ENCODE data around the gene MLLT3. TPM values are rescaled to one million over a fixed set of nuclear protein-coding genes. Genes with fewer than 3 reads are reported as not detected.

The MLLT3 gene
- total and polyA plus RNA-seq, 2 donors (not counting 3 experiments of a cell fraction or from before 2014, with no cell fraction given), result 6.1 to 10.0 TPM

DNA sequence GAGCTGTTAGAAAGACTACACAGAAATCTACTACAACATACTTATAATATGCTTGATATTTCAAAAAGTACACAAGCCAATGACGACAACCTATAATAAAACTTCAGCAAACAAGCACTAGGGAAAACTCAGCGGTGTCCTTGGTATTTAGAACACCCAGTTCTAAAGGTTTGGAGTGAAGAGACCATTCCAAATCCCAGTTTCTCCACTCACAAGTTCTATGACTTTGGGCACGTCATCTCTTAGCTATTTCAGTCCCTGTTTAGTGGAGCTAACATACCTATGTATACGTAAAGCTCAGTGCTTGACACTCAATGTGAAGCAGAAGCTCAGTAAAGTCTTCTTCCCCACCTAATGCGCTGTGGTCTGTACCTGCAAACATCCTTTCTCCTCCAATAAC, 52.8 kb downstream of the MLLT3 start:
- no peaks in the 10 kb centered on the region for H3K9me1 ChIP-seq (replicated peaks; ENCODE audit: control insufficient read depth, extremely low read depth, insufficient read depth, low read length)
- CTCF ChIA-PET, result no interaction called here
- no peak overlapping the region for H3K27ac ChIP-seq (ENCODE audit: insufficient read depth, low read depth, low read length)
- H3K4me3 ChIP-seq (replicated peaks in 1 of 3; ENCODE audit: insufficient read depth in 1 of 3, low read depth in 1 of 3, low read length in 3 of 3), result no peak overlapping the region
- no peak overlapping the region for H3K9ac ChIP-seq (replicated peaks; ENCODE audit: extremely low read depth, insufficient read depth, low read length)
- H3K4me2 ChIP-seq (ENCODE audit: insufficient read depth, low read length), result no peak overlapping the region
- H3K36me3 ChIP-seq (ENCODE audit: control insufficient read depth in 2 of 2, extremely low read depth in 1 of 2, insufficient read depth in 2 of 2, low read length in 2 of 2), result no peaks in the 10 kb centered on the region
- H3K79me2 ChIP-seq (ENCODE audit: control insufficient read depth, insufficient read depth, low read length), result no peaks in the 10 kb centered on the region
- dilution Hi-C loops (cut with MboI; ENCODE audit: extremely low pct_ligation_motif_present, low sequenced_read_pairs) (no loop called here), intact Hi-C loops (cut with micrococcal nuclease) (no loop called here)
- no TSS peak for BruUV-seq (replicated peaks)
- POLR2A ChIA-PET, result interaction anchor here (0.6 kb wide), 1 partner anchor 52 kb away, joined by 3 read pairs; no protein-coding TSS in a partner anchor
- no peaks in the 10 kb centered on the region for H4K20me1 ChIP-seq (replicated peaks; ENCODE audit: control insufficient read depth, extremely low read depth, insufficient read depth, low read length)
- FAIRE-seq (no peak), DNase-seq (ENCODE audit: low read depth, low spot score) (no peak)
- H3K27me3 ChIP-seq (ENCODE audit: control insufficient read depth in 2 of 2, insufficient read depth in 2 of 2, low read length in 2 of 2), result no peaks in the 10 kb centered on the region
- H2AFZ ChIP-seq (ENCODE audit: low read depth, low read length), result no peak overlapping the region
- H3K4me1 ChIP-seq (ENCODE audit: control insufficient read depth, extremely low read depth, insufficient read depth, low read length), result no peaks in the 10 kb centered on the region
- H3K9me3 ChIP-seq (replicated peaks; ENCODE audit: control insufficient read depth, insufficient read depth, low read length), result no peaks in the 10 kb centered on the region
- TF ChIP-seq EZH2 (IDR thresholded peaks at IDR 0.05; ENCODE audit: borderline replicate concordance, low read depth, low read length, severe bottlenecking), result no peak

DNA sequence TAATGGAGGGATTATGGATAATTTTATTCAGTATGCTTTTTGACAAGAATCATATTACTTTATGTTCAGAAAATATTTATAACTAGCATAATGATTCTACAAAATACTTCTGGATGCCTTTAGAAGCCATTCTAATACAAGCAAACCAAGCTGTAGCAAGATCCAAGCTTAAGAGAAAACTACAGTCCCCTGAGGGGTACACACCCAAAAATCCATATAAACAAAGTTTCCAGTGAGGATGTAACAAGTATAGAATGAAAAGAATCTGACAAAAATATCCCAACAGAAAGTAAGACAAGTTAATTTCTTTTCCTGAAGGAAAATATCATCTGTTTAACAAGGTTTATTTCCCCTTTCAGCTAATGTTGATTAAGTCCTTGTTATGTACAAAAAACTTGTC, 53.9 kb downstream of the MLLT3 start:
- no peak overlapping the region for H3K4me3 ChIP-seq (replicated peaks in 1 of 3; ENCODE audit: insufficient read depth in 1 of 3, low read depth in 1 of 3, low read length in 3 of 3)
- no peak for TF ChIP-seq MYC (IDR thresholded peaks at IDR 0.05; ENCODE audit: low read depth, low read length)
- no peak for TF ChIP-seq EZH2 (IDR thresholded peaks at IDR 0.05; ENCODE audit: borderline replicate concordance, low read depth, low read length, severe bottlenecking)
- no peak for TF ChIP-seq POLR2AphosphoS5 (IDR thresholded peaks at IDR 0.05; ENCODE audit: insufficient read depth, low read depth, low read length)
- TF ChIP-seq, protein P1, sequence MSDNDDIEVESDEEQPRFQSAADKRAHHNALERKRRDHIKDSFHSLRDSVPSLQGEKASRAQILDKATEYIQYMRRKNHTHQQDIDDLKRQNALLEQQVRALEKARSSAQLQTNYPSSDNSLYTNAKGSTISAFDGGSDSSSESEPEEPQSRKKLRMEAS (IDR thresholded peaks at IDR 0.05; ENCODE audit: insufficient read depth, insufficient read length), result no peak
- no peak for TF ChIP-seq POLR2A (IDR thresholded peaks at IDR 0.05; ENCODE audit: low read depth, low read length)
- TF ChIP-seq FOS (IDR thresholded peaks at IDR 0.05; ENCODE audit: borderline replicate concordance, insufficient read depth, low read length), result no peak
- TF ChIP-seq JUN (IDR thresholded peaks at IDR 0.05; ENCODE audit: borderline replicate concordance, insufficient read depth, insufficient read length, low read depth), result no peak
- TF ChIP-seq, protein P2, sequence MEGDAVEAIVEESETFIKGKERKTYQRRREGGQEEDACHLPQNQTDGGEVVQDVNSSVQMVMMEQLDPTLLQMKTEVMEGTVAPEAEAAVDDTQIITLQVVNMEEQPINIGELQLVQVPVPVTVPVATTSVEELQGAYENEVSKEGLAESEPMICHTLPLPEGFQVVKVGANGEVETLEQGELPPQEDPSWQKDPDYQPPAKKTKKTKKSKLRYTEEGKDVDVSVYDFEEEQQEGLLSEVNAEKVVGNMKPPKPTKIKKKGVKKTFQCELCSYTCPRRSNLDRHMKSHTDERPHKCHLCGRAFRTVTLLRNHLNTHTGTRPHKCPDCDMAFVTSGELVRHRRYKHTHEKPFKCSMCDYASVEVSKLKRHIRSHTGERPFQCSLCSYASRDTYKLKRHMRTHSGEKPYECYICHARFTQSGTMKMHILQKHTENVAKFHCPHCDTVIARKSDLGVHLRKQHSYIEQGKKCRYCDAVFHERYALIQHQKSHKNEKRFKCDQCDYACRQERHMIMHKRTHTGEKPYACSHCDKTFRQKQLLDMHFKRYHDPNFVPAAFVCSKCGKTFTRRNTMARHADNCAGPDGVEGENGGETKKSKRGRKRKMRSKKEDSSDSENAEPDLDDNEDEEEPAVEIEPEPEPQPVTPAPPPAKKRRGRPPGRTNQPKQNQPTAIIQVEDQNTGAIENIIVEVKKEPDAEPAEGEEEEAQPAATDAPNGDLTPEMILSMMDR (IDR thresholded peaks at IDR 0.05; ENCODE audit: extremely low read depth in 1 of 2, insufficient read depth in 1 of 2, low read depth in 1 of 2, low read length in 2 of 2), result no peak
- TF ChIP-seq GATA2 (IDR thresholded peaks at IDR 0.05; ENCODE audit: insufficient read depth, insufficient read length, low read depth, low read length), result no peak
- no peak overlapping the region for H2AFZ ChIP-seq (ENCODE audit: low read depth, low read length)
- no peak overlapping the region for H3K27ac ChIP-seq (ENCODE audit: insufficient read depth, low read depth, low read length)
- no TSS peak for BruUV-seq (replicated peaks)
- no peaks in the 10 kb centered on the region for H4K20me1 ChIP-seq (replicated peaks; ENCODE audit: control insufficient read depth, extremely low read depth, insufficient read depth, low read length)
- no peaks in the 10 kb centered on the region for H3K9me3 ChIP-seq (replicated peaks; ENCODE audit: control insufficient read depth, insufficient read depth, low read length)
- ChIA-PET POLR2A (no interaction called here), CTCF (no interaction called here)
- DNase-seq (ENCODE audit: low read depth, low spot score), result no peak
- no peaks in the 10 kb centered on the region for H3K4me1 ChIP-seq (ENCODE audit: control insufficient read depth, extremely low read depth, insufficient read depth, low read length)
- no peak overlapping the region for H3K9ac ChIP-seq (replicated peaks; ENCODE audit: extremely low read depth, insufficient read depth, low read length)
- H3K9me1 ChIP-seq (replicated peaks; ENCODE audit: control insufficient read depth, extremely low read depth, insufficient read depth, low read length), result no peaks in the 10 kb centered on the region
- no peaks in the 10 kb centered on the region for H3K36me3 ChIP-seq (ENCODE audit: control insufficient read depth in 2 of 2, extremely low read depth in 1 of 2, insufficient read depth in 2 of 2, low read length in 2 of 2)
- no peak for FAIRE-seq
- no peaks in the 10 kb centered on the region for H3K27me3 ChIP-seq (ENCODE audit: control insufficient read depth in 2 of 2, insufficient read depth in 2 of 2, low read length in 2 of 2)
- no peak overlapping the region for H3K4me2 ChIP-seq (ENCODE audit: insufficient read depth, low read length)
- dilution Hi-C loops (cut with MboI; ENCODE audit: extremely low pct_ligation_motif_present, low sequenced_read_pairs) (no loop called here), intact Hi-C loops (cut with micrococcal nuclease) (no loop called here)
- H3K79me2 ChIP-seq (ENCODE audit: control insufficient read depth, insufficient read depth, low read length), result no peaks in the 10 kb centered on the region

Data from endothelial cell of umbilical vein (primary cell).